ENCODE measurements around the gene MARK2. TPM values are rescaled to one million over a fixed set of nuclear protein-coding genes. Genes with fewer than 3 reads are reported as not detected.
A peak's percentile ranks its signal among the peaks of the same experiment; 100 is the strongest.

Gene MARK2
- total and polyA plus RNA-seq, 2 of the 8 experiments (the other 6 are each of a cell fraction or from before 2014, with no cell fraction given), result 19.3 to 58.5 TPM

GRCh38 chr11:63937713-63938478, 99.0 kb downstream of the MARK2 start:
- Histone ChIP-seq H2BK120ac (replicated peaks; ENCODE audit: low read depth, low read length) (peak overlapping the region; percentile 90), H2BK15ac (ENCODE audit: low read length) (peak overlapping the region; percentile 72; the same call in 1 of the 2 replicates), H3K36me3 (ENCODE audit: control insufficient read depth in 2 of 4, insufficient read depth in 4 of 4, low read length in 3 of 4) (peaks cover 0 to 3% (median 2%) of the 10 kb centered on the region in 4 experiments; a peak in 4 of 8 replicates), H3K79me1 (ENCODE audit: low read depth, low read length) (no peaks in the 10 kb centered on the region; the same call in 1 of the 2 replicates), H2BK12ac (ENCODE audit: low read depth, low read length) (peak overlapping the region; percentile 68; the same call in 1 of the 2 replicates), H3K4me2 (ENCODE audit: insufficient read depth in 1 of 2, low read depth in 2 of 2, low read length in 2 of 2) (peak overlapping the region; percentile 80 to 94), H4K20me1 (replicated peaks in 1 of 2; ENCODE audit: control insufficient read depth in 1 of 2, insufficient read depth in 2 of 2, low read length in 2 of 2) (peaks cover under 1 to 5% of the 10 kb centered on the region in 2 experiments), H3K23me2 (ENCODE audit: low read depth, low read length) (peaks cover 12% of the 10 kb centered on the region), H4K8ac (ENCODE audit: extremely low read depth, insufficient read depth, low read length) (no peak overlapping the region), H3K4me1 (replicated peaks in 1 of 4; ENCODE audit: control insufficient read depth in 3 of 4, insufficient read depth in 4 of 4, low read length in 3 of 4) (no peaks in the 10 kb centered on the region; a peak in 1 of 7 replicates), H3K56ac (replicated peaks; ENCODE audit: insufficient read length, low read depth, low read length) (peak overlapping the region; percentile 89), H2BK20ac (ENCODE audit: low read length) (0 out of 2 replicates have a peak overlapping the region, but pooled peaks have one; percentile 61), H3K9ac (replicated peaks in 1 of 4; ENCODE audit: extremely low read depth in 1 of 4, low read depth in 3 of 4, low read length in 3 of 4) (peak overlapping the region in 2 of 4 experiments; percentile 4 to 15; a peak in 4 of 7 replicates), H2BK5ac (ENCODE audit: low read depth, low read length) (peak overlapping the region; percentile 71; the same call in 1 of the 2 replicates), H3K9me3 (ENCODE audit: insufficient read depth in 2 of 2, low read depth in 1 of 2, low read length in 1 of 2) (no peaks in the 10 kb centered on the region), H2AFZ (ENCODE audit: low read length) (peak overlapping the region; percentile 83), H3K4ac (replicated peaks; ENCODE audit: insufficient read length, low read depth, low read length) (peak overlapping the region; percentile 97), H4K91ac (replicated peaks; ENCODE audit: insufficient read length, low read length) (peak overlapping the region; percentile 66), H3K23ac (ENCODE audit: insufficient read length) (no peak overlapping the region), H3K14ac (ENCODE audit: insufficient read length) (no peak overlapping the region), H3K18ac (ENCODE audit: extremely low read depth, low read length) (peak overlapping the region; percentile 66), H3K27me3 (replicated peaks in 1 of 4; ENCODE audit: control insufficient read depth in 3 of 4, extremely low read depth in 1 of 4, insufficient read depth in 3 of 4, low read length in 3 of 4) (no peaks in the 10 kb centered on the region), H3K79me2 (ENCODE audit: control insufficient read depth in 1 of 2, insufficient read depth in 2 of 2, low read length in 2 of 2) (peaks cover 4 to 34% of the 10 kb centered on the region in 2 experiments), H3K27ac (ENCODE audit: low read depth, low read length) (no peak overlapping the region), H4K5ac (ENCODE audit: insufficient read length, low read depth, low read length) (peak overlapping the region; percentile 81), H3K4me3 (ENCODE audit: extremely low read depth in 1 of 4, insufficient read depth in 2 of 4, low read depth in 3 of 4, low read length in 4 of 4) (peak overlapping the region; percentile 51 to 99 (median 65)), H2AK5ac (ENCODE audit: low read depth, low read length) (no peak overlapping the region)
- 25% methylated on average over 30 of the region's 30 CpGs; no CpG with 5 or more reads in 1 of the 2 experiments for WGBS, 2 experiments (ENCODE audit: extremely low coverage in 1 of 2, insufficient coverage in 1 of 2, insufficient read length in 1 of 2, insufficient replicate concordance in 2 of 2, low coverage in 1 of 2, low lambda C conversion rate in 2 of 2, missing lambda C conversion rate in 1 of 2)
- DNase-seq (ENCODE audit: low read depth in 1 of 2, low spot score in 2 of 2) (peak in 1 of 2 experiments; percentile 59), FAIRE-seq (no peak)
- ChIA-PET CTCF (ENCODE audit: partially characterized antibody) (interaction anchor here (0.8 to 7.1 kb wide), 5 partner anchors 16 to 196 kb away, joined by 3 to 129 read pairs (median 4); partner anchors contain the start of gene RCOR2), POLR2A (ENCODE audit: partially characterized antibody) (interaction anchor here (0.6 to 11.5 kb wide), 4 partner anchors 12 to 80 kb away, joined by 3 to 173 read pairs (median 4); partner anchors contain the start of gene RCOR2)
- TF ChIP-seq TCF12 (IDR thresholded peaks at IDR 0.05; ENCODE audit: low read depth, low read length), result no peak
- TF ChIP-seq KDM4A (IDR thresholded peaks at IDR 0.05; ENCODE audit: low read depth, low read length, severe bottlenecking), result peak; percentile 10
- TF ChIP-seq USF2 (IDR thresholded peaks at IDR 0.05; ENCODE audit: low read length), result peak; percentile 69; the same call in 1 of the 2 replicates
- TF ChIP-seq SUZ12 (IDR thresholded peaks at IDR 0.05; ENCODE audit: low read length), result no peak
- TF ChIP-seq ATF3 (IDR thresholded peaks at IDR 0.05; ENCODE audit: insufficient read depth, low read depth, low read length), result no peak
- TF ChIP-seq EGR1 (IDR thresholded peaks at IDR 0.05; ENCODE audit: borderline replicate concordance, low read depth, low read length), result no peak
- TF ChIP-seq TEAD4 (IDR thresholded peaks at IDR 0.05; ENCODE audit: low read depth, low read length), result 0 out of 2 replicates have a peak, but pooled peaks have one; percentile 0
- peak; percentile 34 for TF ChIP-seq ASH2L (IDR thresholded peaks at IDR 0.05; ENCODE audit: low read length)
